GM21360 (cell line): Measurements from ENCODE around the gene CCBE1.

Experiments used
- ATAC-seq: cut with Tn5 transposase; IDR thresholded peaks from one replicate; pipeline ENCODE4 v1.9.1; 2021; ENCODE audit warnings: mild to moderate bottlenecking, moderate library complexity; ENCODE audit not compliant: unreplicated experiment

CCBE1 gene

DNA sequence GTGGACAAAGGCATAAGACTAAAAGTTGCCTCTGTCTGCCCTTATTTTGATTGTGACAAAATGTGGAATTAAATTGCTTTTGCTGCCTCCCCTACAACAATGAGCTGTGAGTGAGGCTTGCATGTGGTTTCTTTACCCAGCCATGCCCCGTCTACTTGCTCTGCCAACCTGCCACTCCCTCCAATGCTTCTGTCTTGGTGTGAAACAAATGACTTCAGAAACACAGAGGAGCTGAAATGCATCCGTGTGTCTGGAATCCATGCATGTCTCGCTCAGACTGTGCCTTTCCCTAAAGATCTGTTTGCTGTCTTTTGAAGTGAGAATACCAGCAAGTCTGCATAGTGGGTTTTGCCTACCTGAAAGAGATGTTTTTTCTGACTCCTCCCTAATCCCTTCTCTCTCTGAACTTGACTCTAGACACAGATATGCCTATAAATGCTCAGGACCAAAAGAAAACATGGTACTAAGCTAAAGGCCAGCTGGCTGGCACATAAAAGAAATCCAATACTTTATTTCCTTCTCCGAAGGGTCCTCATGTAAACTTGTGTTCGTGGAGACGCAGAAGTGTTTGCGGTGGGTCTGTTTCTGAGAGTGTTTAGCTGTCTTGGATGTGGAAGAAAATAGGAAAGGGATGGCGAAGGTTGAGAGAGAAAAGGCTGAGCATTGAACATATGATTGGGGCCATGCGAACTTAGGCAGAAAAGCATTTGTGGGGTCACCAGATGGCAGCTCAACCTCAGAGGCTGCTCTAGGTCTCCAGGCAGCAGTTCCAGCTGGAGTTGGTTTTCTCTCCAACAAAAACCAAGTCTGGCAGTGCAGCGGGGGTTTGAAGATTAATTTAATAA is 120.5 kb downstream of the CCBE1 start:
- ATAC-seq = no peak

DNA sequence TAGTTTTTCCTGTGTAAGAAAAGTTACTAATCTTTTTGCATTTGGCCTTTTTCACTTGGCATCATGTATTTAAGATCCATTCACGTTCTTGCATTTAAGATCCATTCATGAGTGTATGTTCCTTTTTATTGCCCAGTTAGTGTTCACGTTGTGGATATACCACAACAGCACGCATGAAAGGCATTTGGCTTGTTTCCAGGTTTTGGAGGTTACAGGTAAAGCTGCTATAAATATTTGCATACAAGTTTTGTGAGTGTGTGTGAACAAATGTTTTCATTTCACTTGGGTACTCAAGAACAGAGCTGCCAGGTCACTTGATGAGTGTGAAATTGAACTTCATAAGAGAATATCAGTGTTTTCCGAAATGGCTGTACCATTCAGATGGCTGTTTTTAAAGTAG is 121.2 kb downstream of the CCBE1 start:
- no peak for ATAC-seq

DNA sequence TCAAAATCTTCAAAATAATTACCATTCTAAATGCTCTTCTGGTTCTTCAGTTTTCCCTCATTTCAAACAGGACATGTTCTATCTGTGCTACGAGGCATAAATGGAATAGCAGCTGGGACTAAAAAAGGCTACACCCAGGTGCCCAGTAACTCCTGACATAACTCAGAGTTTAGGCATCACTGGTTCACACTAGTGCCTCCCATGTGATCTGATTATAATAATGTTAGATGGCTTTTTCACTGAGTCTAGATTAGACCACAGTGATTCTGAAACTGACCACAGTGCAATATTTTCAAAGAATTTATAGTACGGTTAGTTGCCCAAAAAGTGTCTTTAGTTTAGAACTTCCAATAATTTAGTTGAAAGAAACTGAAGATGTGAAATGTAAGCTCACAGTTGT is 123.3 kb downstream of the CCBE1 start:
- ATAC-seq = no peak

DNA sequence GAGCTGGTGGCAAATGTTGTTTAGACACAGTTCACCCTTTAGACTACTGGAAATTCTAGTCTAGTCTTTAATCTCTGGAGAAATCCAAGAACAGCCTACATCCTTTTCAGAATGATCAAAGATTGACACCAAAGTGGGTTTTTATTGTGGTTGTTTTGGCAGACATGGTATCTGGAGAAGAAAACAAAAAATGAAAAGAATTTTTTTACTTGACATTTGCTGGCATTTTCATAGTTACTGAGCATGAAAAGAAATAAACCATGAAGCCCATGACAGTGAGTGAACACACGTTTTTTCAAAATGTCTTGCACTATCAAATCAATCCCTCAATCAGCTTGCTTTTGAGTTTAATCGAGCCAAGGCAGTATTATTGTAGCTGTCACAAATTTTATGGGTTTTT is 125.3 kb downstream of the CCBE1 start:
- no peak for ATAC-seq

DNA sequence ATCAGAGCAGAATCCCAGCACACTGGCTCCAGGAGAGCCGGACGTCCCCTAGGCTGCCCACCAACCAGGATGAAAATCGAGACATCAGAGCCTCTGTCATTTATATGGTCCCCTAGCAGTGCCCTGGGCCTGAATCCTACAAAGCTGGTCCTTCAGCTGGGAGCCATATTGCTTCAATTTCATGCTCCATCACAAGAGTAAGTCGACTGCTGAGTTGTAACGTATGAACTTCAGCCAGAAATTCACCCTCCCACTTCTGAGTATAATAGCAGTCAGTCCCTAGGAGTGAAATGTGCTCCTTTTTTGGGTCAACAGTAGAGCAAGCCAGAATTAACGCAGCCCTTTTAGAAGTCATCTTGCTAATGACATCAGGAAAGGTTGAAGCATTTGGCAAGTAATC is 126.4 kb downstream of the CCBE1 start:
- no peak for ATAC-seq

DNA sequence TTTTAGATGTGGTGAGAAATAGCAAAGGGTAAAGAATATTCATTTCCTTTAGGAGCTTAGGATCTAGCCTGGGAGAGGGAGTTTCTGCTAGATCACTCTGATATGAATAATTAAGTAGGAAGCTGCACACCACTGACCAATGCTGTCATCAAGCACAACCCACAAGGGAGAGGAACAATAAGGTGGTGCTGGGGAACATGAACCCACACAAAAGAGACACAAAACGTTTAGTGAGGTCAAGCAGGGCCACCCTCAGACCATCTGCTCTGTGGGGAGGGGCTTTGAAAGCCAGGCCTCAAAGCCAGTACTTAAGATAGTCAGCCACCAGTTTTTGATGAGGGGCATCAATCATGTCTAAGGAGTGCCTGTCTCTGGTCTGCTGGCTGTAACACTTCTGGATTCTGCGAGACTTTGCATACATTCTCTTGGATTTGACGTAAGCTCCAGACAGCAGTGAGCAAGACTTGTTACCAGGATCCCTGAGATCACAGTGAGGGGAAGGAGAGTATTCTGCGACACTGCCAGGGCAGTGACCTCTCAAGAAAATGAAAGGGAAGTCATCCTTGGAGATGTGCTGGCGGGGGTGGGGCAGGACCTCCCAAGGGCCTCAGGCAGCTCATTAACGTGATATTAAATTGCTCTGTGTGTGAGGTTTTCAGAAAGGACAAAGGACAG is 127.0 kb downstream of the CCBE1 start:
- no peak for ATAC-seq

DNA sequence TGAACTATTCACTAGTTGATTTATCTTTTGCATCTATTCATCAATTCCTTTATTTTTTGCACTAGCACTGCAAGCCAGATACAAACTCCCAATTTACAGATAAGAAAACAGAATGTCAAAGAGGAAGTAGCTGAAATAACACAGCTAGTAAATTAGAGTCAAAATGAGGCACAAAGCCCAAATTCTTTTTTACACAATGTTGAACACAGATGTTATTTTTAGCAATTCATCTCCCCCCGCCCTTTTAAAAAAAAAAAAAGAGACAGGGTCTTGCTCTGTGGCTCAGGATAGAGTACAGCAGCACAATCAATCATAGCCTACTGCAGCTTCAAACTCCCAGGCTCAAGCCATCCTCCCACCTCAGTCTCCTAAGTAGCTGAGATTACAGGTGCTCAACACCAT is 127.8 kb downstream of the CCBE1 start:
- no peak for ATAC-seq

DNA sequence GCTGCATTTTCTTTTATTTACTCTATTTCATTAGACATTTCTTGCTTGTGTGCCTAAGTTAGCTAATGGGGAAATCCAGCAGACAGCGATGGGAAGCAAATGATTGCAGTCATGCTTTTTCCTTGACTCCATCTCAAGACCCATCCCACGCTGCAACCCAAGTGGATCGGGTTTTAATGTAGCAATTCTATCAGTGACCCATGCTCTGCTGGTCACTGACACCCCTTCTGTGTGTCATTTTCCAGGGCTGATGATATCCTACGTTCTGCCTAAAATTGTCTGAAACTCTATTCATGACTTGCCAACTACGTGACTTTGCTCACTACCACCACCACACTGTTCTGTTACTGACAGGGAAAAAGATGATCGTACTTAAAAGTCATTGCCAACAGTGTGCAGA is 129.8 kb downstream of the CCBE1 start:
- ATAC-seq = no peak

DNA sequence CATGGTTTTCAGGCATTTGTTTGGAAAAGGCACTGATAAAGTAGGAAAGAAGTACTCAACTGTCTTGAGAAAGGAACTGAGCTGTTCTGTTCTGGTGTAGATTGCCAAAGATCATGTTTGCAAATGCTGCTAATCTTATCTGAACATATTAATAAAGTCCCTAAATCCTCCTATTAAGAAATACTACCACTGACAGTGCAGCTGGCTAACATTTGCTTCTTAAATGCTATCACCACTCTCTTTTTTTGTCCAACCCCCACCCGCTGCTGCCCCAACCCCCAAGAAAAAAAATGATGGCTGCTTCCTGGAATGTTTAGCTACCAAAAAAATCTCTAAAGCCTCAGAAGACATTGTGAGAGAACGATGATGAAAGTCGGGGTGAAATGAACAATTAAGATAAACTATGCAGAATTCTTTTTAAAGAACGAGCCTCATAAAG is 130.7 kb downstream of the CCBE1 start:
- ATAC-seq = no peak

DNA sequence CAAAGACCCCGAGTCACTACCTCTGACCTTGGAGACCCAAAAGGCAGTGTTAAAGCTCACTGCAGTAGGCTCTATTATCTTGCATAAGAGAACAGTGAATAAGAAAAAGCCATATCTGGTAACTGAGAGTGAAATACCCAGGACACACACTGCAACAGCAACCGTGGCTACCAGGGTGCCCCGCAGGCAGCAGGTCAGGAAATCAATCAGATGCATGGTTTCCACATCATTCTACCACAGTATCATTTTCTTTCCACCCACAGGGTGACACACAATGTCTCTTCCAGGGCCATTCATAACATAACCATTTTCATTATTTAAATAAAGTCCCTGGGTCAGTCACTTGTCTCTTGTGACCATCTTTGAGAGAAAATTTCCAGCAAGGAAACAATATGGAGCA is 131.3 kb downstream of the CCBE1 start:
- ATAC-seq = no peak

DNA sequence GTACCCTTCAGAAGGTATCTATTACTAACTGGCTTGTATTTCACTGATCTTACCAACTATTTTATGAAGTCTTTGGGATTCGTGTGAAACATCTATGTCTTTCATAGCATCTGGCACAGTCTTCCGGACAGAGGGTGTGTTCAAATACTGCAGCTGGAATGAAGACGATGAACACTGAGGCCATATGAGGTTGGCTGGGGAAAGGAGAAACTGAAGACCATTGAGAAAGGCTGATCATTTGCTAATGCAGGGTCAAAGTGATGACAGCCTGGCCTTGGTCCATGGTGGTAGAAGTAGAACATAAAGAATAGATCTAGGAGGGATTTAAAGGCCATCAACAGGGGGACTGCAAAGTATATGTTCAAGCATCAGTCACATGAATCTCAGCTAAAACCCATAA is 132.7 kb downstream of the CCBE1 start:
- no peak for ATAC-seq

DNA sequence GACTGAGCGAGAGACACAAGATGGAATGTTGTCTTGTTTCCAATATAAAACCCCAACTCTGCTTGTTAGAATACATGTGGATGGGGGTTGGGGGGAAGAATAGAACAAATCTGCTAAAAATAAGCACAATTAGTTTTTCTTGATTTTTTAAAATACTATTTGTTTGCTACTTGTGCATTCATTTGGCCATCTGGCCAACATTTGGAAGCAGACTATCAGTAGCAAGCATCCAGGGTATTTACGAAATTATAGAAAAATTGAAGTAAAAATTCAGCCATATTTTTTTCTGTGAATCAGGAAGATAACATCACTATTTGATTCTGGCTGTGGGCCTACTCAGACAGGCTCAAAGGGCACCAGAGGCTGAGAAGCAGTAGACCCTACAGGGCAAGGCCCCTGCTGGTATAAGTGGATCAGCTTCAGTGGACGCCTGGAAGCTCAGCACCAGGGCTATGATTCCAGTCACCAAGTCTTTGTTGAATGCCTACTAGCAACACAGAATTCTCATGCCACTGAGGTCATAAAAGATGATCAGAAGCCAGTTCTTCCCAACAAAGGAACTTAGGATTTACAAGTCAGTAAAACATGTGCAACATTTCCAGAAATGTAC is 133.9 kb downstream of the CCBE1 start:
- ATAC-seq = no peak

DNA sequence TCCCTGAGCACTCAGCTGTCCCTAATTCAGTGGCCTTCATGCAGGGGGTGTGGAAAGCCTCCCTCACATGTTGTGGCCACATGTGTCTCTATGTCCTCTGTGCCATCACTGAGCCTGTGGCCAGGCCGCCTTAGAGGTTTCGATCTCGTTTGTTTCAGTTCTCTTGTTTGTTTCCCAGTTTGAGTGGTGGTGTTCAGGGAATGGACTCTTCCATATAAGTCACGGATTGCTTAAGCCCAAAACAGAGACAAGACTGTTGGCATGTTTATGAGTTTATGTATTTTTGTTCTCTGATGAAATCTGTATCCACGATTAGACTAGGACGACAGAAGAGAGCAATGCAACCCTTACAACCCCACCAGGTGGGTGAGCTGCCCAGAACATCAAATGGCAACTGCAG is 134.5 kb downstream of the CCBE1 start:
- ATAC-seq = no peak

DNA sequence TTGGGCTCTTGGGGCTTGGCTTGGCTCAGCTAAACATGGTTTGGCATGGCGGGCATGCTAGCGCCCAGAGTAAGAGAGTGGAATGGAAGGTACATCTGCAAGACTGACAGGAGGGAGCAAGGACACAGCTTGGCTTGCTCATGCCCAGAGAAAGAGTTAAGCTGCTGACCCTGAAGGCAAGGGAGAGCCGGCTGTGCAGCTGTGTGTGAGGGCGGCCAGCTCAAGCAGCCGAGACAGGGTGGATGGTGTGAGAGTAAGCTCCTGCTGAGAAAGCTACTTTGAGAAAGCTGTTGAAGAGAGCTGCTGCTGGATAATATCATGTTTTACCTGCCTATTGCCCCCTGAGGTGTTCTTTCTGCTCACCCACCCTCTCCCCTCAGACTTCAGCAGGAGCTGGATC is 135.6 kb downstream of the CCBE1 start:
- no peak for ATAC-seq

DNA sequence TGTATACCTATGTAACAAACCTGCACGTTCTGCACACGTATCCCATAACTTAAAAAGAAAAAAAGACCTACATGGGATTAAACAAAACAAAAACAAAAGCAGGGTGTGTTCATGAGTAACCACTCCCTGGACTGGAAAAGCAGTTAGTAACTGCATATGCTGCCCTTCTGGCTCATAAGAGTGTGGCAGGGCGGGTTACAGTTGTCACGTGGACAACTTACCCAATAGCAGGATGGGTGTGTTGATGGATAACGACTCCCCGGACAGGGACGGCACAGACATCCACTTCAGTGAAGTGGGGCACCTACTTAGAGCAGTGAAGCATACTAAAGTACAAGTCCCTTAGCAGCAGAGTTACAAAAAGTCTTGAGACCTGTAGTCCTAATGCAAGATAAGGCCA is 136.7 kb downstream of the CCBE1 start:
- ATAC-seq = no peak

DNA sequence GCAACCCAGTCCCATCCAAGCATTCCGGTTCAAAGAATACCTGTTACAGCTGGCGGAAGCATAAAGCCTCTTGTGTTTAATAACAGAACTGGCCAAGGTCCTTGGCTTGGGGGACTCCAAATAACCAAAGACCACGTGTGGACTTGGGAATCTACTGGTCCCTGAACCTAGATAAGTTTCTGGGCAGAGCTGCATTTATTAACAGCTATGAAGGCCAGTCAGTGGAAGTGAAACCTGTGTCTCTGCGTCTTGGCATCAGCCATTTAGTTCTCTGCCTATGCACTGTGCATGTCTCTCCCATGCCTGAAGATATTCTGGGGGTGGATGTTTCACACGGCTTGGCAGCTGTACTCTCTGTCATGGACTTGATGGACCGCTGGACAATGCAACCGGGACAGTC is 137.7 kb downstream of the CCBE1 start:
- no peak for ATAC-seq

DNA sequence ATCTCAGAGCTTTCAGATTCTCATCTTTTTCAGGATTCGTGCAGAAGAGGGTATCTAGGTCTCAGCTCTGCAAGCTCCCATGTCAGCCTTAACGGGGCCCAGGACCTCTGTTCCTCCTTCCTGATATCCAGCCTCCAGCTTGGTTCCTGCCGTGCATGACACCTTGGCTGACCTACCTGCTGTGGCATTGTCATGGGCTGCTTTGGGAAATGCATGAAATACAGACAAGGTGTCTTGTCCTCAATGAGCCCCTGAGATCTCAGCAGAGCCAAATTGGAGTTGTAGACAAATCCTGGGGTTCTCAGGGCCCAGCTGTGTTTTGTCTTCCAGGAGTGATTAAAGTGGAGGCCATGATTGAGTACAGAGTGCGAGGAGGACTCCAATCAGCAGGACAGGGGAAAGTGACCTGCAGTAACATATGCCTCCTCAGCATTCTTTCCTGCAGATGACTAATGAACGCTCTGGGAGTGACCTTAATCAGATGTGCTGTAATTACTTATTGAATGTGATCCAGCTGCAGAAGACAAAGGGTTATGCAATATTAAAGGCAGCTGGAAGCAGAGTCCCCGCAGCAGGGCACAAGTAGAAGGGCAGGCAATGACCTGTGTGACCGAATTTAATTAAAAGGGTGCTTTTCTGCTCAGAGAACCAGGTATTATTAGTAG is 141.1 kb downstream of the CCBE1 start:
- no peak for ATAC-seq

DNA sequence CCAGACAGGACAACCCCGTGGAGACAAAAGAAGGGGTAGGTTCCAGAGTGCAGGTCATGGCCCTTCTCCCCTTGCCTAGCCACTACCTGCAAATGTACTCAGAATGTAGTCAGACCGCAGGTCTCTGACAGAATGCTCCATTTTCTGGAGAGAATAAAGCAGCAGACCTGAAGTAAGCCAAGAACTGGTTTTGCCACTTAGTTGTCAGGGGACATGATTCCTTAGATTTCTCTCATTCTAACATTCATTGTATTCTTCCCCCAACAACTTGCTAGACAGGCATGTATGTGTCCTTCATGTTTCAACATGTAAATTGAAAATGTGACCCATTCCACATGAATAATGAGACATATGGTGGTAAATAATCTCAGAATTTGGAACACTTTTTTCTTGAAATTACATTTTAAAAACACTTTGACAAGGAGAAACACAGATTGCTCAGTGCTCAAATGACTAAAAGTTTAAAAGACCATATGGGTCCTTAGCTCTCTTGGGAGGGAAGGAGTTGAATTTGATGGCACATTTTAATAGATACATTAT is 142.4 kb downstream of the CCBE1 start:
- ATAC-seq = no peak

DNA sequence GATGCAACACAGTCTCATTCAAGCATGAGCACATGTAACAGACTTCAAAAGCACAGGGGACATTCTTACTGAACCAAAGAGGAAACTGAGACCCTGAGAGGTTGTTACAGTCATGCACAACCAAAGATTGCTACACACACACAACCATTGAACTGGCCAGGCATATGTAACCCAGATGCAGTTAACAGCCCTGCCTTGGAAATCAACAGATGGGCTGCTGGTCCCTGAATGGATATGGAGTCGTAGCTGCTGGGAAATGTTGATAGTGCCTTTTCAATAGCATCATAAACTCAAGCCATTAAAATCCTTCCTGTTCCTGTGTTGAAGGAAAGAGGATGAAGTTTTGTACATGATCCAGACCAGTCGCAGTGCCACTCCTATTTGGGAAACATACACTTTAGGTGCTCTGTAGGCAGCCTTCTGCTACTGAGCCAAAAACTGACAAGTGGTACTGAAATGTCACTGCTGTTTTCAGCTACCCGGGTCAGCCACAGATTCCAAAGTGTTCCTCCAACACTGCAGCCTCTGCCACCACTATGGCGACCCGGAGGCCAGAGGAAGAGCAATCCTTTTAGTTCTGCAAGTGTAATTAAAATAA is 143.9 kb downstream of the CCBE1 start:
- no peak for ATAC-seq

DNA sequence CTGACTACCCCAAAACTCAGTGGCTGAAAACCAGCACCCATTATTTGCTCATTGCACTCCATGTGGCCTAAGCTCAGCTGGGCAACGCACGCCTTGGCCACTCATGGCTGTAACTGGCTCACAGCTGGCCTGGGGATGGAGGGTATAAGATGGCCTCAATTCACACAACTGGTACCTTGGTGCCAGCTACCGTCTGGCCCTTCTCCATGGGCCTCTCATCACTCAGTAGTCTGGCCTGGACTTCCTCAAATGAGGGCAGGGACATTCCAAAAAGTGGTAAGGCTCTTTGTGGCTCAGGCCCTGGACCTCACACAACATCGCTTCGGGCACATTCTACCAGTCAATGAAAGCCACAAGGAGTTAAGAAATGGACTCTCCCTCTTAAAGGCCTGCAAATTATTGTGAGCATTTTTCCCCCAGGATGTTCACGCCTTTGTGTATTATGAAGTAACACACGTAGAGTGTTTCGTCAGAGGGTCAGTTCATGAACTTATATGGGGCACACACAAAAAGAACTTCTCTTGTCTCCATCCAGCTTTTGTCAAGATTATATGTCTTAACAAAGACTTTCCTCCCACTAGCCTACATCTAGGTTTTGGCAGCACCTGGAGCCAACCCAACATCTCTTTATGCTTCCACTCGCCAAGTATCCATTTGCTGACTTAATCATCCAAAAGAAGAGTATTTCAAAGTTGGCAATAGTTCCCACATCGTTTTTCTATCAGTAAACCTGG is 145.2 kb downstream of the CCBE1 start:
- ATAC-seq = no peak
